GM12873 (cell line): ENCODE data around the gene DOCK1.

ENCODE experiments used
- TF ChIP-seq, protein P1 (sequence below): IDR thresholded peaks from 2 replicates; pipeline ENCODE4 v1.5.1; 2012; ENCODE audit warnings: low read depth, mild to moderate bottlenecking, moderate library complexity, low read length, control low read depth; ENCODE audit not compliant: insufficient read depth; ENCODE audit errors: missing control alignments

Gene DOCK1

DNA sequence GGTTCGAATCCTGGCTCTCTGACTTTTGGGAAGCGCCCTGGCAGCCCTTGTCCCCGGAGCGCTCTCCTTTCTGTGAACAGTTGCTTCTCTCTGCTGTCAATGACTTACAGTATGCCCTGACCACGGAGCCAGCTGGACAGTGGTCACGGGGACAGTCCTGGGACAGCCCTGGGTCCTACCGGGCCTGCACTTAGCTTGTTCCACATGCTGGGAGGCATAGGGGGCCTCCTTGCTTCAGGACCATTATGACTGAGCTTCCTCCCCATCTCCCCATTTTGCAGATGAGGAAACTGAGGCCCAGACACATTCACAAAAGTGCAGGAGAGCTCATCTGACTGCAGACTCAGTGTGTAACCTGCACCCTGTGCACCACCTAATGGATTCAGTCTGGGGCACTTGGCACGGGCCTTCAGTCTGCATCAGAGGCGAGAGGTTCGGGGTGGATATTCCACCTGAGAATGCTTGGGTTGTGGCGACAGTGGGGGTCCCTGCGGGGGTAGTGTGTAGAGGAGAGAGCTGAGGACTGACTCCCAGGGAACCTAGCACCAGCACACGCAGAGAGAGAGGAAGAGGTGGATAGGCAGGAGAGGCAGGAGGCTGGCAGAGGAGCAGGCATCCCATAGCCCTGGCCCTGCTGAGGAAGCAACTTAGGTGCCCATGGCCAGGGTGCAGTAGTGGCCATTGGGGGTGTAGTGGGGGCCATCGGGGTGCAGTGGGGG is 1.6 kb downstream of the DOCK1 start:
- TF ChIP-seq, protein P1, sequence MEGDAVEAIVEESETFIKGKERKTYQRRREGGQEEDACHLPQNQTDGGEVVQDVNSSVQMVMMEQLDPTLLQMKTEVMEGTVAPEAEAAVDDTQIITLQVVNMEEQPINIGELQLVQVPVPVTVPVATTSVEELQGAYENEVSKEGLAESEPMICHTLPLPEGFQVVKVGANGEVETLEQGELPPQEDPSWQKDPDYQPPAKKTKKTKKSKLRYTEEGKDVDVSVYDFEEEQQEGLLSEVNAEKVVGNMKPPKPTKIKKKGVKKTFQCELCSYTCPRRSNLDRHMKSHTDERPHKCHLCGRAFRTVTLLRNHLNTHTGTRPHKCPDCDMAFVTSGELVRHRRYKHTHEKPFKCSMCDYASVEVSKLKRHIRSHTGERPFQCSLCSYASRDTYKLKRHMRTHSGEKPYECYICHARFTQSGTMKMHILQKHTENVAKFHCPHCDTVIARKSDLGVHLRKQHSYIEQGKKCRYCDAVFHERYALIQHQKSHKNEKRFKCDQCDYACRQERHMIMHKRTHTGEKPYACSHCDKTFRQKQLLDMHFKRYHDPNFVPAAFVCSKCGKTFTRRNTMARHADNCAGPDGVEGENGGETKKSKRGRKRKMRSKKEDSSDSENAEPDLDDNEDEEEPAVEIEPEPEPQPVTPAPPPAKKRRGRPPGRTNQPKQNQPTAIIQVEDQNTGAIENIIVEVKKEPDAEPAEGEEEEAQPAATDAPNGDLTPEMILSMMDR, result no peak

DNA sequence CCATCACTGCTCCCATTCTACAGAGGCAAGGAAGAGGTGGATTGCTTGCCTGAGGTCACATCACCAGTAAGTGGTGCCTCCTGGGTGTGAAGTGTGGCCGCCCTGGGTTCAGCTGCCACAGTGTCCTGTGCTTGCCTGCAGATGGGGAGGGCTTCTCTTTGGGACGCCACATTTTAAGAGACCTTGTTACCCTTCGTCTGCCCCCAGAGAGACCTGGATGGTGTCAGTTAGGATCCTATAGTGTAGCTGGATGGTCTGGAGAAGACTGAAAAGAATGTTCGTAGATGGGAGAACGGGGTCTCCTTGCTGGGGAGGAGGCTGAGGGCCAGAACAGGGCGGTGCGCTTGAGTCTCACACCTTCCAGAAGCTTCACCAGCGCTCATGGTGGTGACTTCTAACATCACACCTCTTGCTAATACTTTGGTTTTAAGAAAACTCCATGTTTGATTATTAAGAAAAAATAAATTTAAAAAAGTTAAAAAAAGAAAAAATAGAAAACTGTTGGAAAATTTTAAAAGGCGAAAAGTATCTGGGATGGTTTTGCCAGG is 2.3 kb downstream of the DOCK1 start:
- TF ChIP-seq, protein P1, result no peak

DNA sequence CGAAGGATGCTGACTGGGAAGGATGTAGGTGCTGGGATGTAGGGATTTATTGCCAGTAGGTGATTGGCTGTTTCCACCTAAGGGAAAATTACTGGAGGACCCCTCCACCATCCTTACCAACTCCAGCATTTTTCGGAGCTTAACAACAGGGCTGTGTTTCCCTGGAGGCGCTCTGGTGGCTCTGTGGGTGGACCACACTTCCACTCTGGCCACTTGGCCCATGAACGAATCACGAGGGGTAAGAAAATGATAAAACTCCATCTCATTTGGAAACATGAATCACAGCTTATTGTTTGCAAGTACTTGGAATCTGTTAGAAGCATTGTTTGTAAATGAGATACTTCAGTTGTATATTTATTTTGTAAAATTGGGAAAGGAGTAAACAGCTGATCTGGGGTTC is 3.0 kb downstream of the DOCK1 start:
- TF ChIP-seq, protein P1, result no peak

GRCh38 chr10:126908729-126909128 is 3.5 kb downstream of the DOCK1 start:
- TF ChIP-seq, protein P1, result no peak

GRCh38 chr10:126909147-126909546 is 3.9 kb downstream of the DOCK1 start:
- TF ChIP-seq, protein P1, result no peak

DNA sequence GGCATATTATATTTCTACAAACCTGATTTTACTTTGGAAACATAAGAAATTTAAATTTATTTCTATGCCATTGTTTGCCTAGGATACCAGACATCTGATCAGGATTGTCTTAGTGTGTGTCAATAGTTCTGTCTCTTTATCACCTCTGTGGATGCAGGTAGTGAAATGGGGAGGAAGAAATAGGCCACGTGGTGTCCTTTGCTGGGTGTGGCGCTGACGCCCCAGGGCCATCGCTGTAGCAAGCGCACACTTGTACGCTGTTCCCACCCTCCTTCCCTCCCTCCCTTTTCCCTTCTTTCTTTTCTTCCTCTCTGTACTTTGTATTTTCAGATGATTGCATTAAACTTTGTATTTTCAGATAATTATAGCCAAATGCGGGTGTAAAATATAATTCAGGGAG is 5.0 kb downstream of the DOCK1 start:
- TF ChIP-seq, protein P1, result no peak

GRCh38 chr10:126910798-126911197 is 5.6 kb downstream of the DOCK1 start:
- TF ChIP-seq, protein P1, result no peak
